NCI-H187 treated with DMSO at 0.1 percent for 48 hours (cell line): ENCODE data around the gene KRT79.

ENCODE experiments used
- DNase-seq: peaks from one replicate; lab custom pipeline; 2025; lab: John Stamatoyannopoulos, UW

The KRT79 gene

DNA sequence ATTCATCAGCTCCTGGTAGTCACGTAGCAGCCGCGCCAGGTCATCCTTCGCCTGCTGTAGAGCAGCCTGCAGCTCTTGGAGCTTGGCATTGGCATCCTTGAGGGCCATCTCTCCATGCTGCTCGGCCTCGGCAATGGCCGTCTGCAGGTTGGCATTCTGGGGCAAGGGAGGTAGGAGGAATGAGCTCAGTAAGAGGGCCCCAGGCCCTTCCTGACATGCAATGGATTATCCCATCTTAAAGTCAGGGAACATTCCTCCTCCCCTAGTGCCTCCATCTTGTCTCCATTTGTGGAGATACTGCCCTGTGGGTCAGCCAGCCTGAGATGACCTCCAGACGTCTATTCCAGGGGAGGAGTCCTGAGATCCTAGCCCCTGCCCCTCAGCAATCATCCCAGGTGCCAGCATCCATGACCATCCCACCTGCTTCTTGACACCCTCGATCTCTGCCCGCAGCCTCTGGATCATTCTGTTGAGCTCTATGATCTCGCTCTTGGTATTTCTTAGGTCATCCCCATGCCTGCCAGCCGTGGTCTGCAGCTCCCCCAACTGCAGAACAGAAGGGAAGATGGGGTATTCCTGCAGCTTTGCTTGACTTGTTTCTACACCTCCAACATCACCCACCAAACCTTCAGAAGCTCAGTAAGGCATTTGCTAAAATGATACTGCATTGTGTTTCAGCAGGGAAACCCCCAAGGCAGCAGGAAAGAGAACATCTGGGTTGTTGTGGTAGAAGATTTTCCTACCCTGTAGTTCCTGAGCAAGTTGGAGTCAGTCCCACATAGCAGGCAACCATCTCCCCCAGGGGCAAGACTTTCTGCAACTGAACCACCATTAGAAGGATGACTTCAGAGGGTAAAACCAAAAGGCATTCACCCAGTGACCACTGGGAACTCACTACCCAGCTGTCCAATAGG is 42.6 kb downstream of the KRT79 start:
- no peak for DNase-seq

- no peak for DNase-seq
Observed at GRCh38 chr12:52790427-52791270, 43.5 kb downstream of the KRT79 start.

DNA sequence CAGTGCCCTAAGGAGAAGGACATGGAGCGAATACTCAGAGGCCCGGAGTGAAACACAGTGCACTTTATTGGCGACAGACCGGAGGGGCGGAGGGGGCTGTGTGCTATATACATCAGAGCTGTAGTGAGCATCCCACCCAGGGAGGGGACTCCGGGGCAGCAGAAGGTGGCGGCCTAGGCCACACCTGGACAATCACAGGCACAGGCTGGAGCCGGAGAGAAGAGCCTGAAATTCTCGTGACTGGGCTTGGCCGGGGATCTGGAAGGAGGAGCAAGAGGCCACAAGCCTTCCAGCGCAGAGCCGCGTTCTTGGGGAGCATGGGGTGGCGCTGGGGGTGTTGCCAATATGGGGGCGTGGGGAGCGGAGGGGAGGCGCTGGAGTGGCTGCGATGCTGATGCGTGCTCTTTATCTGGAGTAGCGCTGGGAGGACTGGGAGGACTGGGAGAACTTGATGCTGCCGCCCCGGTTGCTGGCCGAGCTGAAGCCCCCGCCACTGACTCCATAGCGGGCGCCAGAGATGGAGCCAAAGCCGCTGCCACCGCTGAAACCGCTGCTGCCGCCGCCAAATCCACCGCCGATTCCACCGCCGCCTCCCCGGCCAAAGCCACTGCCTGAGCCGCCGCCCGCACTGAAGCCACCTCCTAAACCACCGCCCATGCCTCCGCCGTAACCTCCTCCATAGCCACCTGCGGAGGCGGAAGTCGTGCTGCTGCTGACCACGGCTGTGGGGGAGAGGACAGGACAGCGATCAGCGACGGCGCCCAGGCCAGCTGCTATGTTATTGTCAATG is 44.3 kb downstream of the KRT79 start:
- DNase-seq, result no peak

DNA sequence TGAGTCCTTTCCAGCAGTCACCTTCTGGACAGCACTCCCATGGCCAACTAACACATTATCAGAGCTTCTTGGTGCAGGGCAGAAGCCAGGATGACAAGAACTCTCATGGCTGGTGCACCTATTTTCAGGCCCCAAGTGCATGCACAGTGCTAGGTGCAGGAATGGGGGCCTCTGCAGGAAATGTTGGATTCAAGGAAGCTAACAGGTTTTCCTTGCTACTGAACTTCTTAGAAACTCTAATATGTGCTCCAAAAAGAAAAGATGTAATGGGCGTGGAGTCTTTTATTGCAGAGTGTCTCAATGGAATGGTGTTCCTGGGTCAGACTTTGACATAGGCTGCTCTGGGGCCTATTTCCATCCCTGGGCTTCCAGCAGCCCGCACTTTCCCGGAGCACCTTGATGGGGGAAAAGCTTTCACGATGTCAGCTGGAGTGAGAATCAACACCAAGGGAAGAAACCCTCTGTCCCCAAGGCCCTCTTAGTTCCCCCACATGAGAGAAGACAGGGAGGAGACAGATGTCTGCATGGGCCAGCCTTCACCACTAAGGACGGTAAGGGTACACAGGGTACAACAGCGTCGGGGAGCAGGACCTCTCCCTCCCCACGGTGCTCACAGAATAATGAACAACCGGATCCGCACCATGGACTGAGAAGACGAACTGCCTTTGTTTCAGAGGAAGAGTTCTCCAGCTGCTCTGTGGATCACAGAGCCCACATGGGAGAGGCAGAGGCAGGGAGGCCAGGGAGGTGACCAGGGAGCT is 45.1 kb downstream of the KRT79 start:
- no peak for DNase-seq

GRCh38 chr12:52788192-52788875 is 45.8 kb downstream of the KRT79 start:
- DNase-seq, result no peak

GRCh38 chr12:52787324-52788191 is 46.6 kb downstream of the KRT79 start:
- no peak for DNase-seq

DNA sequence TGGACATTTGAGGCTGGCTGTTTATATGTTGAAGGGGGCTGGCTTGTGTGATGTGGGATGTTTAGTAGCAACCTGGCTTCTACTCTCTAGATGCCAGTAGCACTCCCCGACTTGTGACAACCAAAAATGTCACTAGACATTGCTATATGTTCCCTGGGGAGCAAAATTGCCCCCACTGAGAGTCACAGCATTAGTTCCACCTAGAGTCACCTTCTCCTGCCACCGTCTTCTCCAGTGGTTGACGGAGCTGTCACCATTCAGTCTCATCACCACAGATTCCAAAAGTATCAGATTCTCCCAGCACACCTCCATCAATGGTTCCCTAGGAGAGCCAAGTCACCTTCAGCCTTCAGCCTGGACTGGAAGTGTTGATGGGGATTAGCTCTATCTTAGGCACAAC is 49.2 kb downstream of the KRT79 start:
- DNase-seq, result no peak

DNA sequence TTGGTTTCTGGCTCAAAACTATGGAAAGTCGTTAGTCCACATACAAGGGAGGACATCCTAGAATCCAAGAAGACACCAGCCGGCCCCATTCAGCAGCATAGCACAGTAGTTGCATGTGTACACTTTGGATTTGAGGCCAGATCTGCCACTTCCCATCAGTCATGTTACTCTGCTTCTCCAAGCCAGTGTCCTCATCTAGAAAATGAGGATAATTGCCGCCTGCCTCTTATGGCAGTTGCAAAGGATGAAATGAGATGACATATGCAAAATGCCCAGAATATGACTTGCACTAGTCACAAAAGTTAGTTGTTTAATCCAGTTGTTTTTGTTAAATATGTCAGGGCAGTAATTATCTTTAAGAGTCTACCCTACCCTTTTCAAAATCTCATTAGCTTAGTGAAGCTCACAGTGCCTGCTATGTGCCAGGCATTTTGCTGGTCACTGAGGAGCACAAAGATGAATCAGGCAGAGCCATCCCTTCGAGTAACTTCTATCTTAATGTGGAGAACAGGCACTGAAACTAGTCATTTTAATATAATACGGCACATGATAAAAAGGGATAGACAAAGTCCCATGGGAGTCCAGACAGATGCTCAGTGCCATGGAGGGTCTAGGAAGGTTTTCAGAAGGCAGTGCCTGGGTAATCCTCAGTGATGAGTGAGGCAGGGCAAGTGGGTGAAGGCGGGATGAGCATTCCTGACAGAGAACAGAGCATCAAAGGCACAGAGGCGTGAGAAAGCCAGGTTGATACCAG is 50.4 kb downstream of the KRT79 start:
- DNase-seq, result no peak

GRCh38 chr12:52782502-52782901 is 51.6 kb downstream of the KRT79 start:
- no peak for DNase-seq

DNA sequence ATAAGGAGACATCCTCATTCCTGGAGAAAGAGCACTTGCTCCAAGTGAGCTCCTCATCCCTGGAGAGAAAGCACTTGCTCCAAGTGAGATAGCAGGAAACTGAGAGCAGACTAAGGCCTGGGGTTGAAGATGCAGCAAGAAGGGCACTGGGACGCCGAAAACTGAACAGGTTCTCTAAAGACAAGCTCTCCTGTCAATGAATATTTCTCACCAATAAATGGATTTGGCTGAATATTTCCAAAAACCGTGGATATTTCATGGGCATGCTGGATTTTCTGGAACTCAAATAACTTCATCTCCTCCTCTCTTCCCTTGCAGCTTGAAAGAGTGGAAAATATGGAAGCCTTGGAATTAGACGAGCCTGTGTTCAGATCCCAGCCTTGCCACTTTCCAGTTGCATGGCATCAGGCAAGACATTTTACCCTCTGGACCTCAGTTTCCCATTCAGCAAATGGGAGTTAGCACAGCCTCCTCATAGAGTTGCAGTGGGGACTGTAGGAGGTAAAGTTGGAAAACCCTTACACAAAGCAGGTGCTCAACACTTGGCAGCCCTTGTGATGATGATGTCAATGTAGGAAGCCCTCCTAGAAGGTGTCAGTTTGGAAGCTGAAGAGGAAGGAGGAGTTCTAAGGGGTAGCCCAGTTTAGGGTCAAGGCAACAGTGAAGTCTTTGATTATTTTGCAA is 52.6 kb downstream of the KRT79 start:
- no peak for DNase-seq

GRCh38 chr12:52779914-52780313 is 54.2 kb downstream of the KRT79 start:
- no peak for DNase-seq

DNA sequence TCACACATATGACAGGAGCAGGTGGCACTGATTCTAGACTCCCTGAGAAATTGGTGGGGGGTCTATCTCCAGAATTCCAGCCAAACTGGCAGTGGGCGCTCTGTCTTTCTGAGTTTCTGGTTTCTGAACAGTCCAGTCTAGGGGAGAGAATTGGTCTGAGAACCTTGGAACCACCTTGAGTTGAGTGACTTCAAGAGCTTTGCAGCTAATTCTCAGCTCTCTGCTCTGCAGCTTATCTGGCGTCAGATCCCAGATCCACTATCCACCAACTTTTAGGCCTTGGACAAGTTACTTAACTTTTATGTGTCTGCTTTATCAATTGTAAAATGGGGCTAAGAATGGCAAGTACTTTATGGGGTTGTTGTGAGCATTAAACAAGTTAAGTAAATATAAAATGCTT is 55.3 kb downstream of the KRT79 start:
- no peak for DNase-seq

DNA sequence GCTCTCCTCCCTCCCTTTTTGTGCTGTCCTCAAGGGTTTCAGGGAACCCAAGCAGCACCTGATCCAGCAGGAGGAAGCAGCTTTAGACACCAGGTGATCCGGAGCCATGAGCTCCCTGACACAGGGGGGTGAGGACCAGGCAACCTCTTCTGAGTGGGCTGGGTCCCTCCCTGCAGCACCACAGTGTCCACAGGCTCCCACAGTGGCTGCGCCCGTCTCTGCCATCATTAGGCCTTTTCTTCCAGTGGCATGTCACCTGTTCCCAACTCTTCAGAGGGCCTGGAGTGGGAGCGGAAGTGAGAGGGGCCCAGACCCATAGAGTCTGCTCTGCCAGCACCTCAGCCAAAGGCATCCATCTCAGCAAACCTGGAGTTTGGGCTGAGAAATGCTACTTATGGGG is 56.5 kb downstream of the KRT79 start:
- no peak for DNase-seq

GRCh38 chr12:52776913-52777395 is 57.2 kb downstream of the KRT79 start, which contains the start of gene KRT76:
KRT76 (minus strand) TSS chr12:52777345; CDS start chr12:52777291, 54 bp downstream.
- no peak for DNase-seq

DNA sequence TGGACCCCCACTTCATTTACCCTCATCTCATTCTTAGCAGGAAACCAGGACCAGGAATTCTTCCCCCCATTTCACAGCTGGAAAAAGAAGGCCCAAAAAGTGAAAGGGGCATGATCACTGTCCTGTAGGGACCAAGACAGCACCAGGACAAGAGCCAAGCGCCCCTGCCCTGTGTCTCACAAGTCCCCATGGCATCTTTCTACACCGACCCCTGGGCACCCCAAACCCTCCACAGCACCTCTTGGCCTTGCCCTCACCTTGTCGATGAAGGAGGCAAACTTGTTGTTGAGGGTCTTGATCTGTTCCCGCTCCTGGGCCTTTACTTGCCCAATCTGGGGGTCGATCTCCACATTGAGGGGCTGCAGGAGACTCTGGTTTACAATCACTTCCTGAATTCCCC is 57.7 kb downstream of the KRT79 start:
- no peak for DNase-seq

DNA sequence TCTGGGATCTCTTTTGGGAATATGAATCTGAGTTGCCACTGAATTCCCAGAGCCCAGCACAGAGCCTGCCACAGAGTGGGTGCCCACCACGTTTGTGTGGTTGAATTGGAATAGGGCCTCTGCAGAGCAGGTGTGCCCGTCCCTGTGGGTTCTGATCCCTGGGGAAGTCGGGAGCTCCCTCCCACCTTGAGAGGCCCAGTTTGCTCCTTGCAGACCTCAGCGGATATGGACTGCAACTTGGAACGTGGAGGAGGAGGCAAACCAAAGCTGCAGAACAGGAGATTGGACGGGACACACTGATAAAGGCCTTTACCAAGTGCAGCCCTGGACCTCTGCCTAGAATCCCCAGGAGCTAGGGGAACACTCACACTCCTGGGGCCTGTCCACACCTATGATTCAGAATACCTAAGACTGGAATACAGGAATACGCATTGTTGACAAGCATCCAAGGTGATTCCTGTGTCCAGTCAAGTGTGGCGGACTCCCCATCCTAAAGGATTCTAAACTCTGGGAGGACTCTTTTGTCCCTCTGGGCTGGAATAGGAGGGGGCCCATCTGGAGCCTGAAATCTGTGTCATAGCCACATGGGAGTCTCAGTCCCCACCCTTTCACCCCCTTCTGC is 59.4 kb downstream of the KRT79 start:
- no peak for DNase-seq

- no peak for DNase-seq
Observed at GRCh38 chr12:52772772-52773171, 61.3 kb downstream of the KRT79 start.

- no peak for DNase-seq
Observed at GRCh38 chr12:52772188-52772587, 61.9 kb downstream of the KRT79 start.
